ENCODE data around the gene ADAMTS13. TPM values are rescaled to one million over a fixed set of nuclear protein-coding genes. Genes with fewer than 3 reads are reported as not detected.

The ADAMTS13 gene
- total RNA-seq, 1 donor from 2014 or later: 2.4 TPM

DNA sequence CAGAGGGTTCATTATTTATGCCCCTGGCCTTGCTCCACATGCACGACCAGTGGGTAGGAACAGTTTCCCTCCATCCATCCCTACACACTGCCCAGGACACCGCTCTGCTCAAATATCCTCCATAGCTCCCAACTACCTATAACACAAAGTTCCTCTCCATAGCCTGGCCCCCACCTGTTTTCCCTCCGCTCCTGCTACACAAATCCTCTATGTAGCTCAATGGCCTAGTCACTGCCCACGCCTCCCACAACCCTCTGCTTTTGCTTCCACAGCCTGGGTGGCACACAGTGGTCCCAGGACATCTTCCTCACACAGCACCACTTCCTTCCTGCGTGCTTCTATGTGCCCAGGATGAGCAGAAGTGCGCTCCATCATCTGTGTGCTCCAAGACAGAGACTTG, 24.8 kb upstream of the ADAMTS13 start:
- H3K9ac ChIP-seq: no peak overlapping the region
- no peaks in the 10 kb centered on the region for H3K36me3 Mint-ChIP-seq
- H3K79me2 ChIP-seq (ENCODE audit: low read depth): no peaks in the 10 kb centered on the region
- no peak overlapping the region for H2AFZ ChIP-seq (replicated peaks)
- H3K9me3 Mint-ChIP-seq: no peaks in the 10 kb centered on the region
- H3K27me3 Mint-ChIP-seq (ENCODE audit: insufficient read depth, low read depth): peaks cover 6% of the 10 kb centered on the region
- no peaks in the 10 kb centered on the region for H3F3A ChIP-seq (ENCODE audit: low read depth)
- H3K27ac Mint-ChIP-seq: no peak overlapping the region
- H3K4me3 ChIP-seq: no peak overlapping the region
- H4K20me1 ChIP-seq (ENCODE audit: low read depth): no peaks in the 10 kb centered on the region
- H3K27ac ChIP-seq: no peak overlapping the region
- no peak for DNase-seq (ENCODE audit: low spot score)
- H3K4me2 ChIP-seq: no peak overlapping the region
- TF ChIP-seq EZH2phosphoT487 (IDR thresholded peaks at IDR 0.05): no peak
- TF ChIP-seq, protein P1, sequence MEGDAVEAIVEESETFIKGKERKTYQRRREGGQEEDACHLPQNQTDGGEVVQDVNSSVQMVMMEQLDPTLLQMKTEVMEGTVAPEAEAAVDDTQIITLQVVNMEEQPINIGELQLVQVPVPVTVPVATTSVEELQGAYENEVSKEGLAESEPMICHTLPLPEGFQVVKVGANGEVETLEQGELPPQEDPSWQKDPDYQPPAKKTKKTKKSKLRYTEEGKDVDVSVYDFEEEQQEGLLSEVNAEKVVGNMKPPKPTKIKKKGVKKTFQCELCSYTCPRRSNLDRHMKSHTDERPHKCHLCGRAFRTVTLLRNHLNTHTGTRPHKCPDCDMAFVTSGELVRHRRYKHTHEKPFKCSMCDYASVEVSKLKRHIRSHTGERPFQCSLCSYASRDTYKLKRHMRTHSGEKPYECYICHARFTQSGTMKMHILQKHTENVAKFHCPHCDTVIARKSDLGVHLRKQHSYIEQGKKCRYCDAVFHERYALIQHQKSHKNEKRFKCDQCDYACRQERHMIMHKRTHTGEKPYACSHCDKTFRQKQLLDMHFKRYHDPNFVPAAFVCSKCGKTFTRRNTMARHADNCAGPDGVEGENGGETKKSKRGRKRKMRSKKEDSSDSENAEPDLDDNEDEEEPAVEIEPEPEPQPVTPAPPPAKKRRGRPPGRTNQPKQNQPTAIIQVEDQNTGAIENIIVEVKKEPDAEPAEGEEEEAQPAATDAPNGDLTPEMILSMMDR (IDR thresholded peaks at IDR 0.05): no peak
- no peak for TF ChIP-seq EZH2 (IDR thresholded peaks at IDR 0.05)
- H3K4me1 Mint-ChIP-seq: peaks cover 8% of the 10 kb centered on the region
- H3K36me3 ChIP-seq: no peaks in the 10 kb centered on the region
- H3K4me3 Mint-ChIP-seq: no peak overlapping the region
- peaks cover 9% of the 10 kb centered on the region for H3K27me3 ChIP-seq
- H3K4me1 ChIP-seq: no peaks in the 10 kb centered on the region
- no peaks in the 10 kb centered on the region for H3K9me3 ChIP-seq (ENCODE audit: low read depth)

- H3K27ac ChIP-seq: no peak overlapping the region
- no peak overlapping the region for H3K27ac Mint-ChIP-seq
- TF ChIP-seq EZH2phosphoT487 (IDR thresholded peaks at IDR 0.05): no peak
- TF ChIP-seq, protein P1 (IDR thresholded peaks at IDR 0.05): no peak
- no peak for TF ChIP-seq EZH2 (IDR thresholded peaks at IDR 0.05)
Observed at GRCh38 chr9:133397895-133398294, 24.3 kb upstream of the ADAMTS13 start.

GRCh38 chr9:133400292-133400691, 21.9 kb upstream of the ADAMTS13 start:
- peaks cover 7% of the 10 kb centered on the region for H3K4me1 Mint-ChIP-seq
- peaks cover under 1% of the 10 kb centered on the region for H3K36me3 Mint-ChIP-seq
- Histone ChIP-seq H2AFZ (replicated peaks) (no peak overlapping the region), H3K27me3 (no peaks in the 10 kb centered on the region), H3K9ac (no peak overlapping the region), H3K36me3 (no peaks in the 10 kb centered on the region), H3K4me2 (no peak overlapping the region), H4K20me1 (ENCODE audit: low read depth) (no peaks in the 10 kb centered on the region), H3F3A (ENCODE audit: low read depth) (no peaks in the 10 kb centered on the region), H3K27ac (no peak overlapping the region), H3K4me3 (no peak overlapping the region), H3K79me2 (ENCODE audit: low read depth) (no peaks in the 10 kb centered on the region), H3K4me1 (no peaks in the 10 kb centered on the region), H3K9me3 (ENCODE audit: low read depth) (no peaks in the 10 kb centered on the region)
- no peak overlapping the region for H3K27ac Mint-ChIP-seq
- TF ChIP-seq, protein P1 (IDR thresholded peaks at IDR 0.05): no peak
- no peak for TF ChIP-seq EZH2 (IDR thresholded peaks at IDR 0.05)
- no peak for TF ChIP-seq EZH2phosphoT487 (IDR thresholded peaks at IDR 0.05)
- H3K27me3 Mint-ChIP-seq (ENCODE audit: insufficient read depth, low read depth): peaks cover 5% of the 10 kb centered on the region
- no peak overlapping the region for H3K4me3 Mint-ChIP-seq
- DNase-seq (ENCODE audit: low spot score): no peak
- H3K9me3 Mint-ChIP-seq: no peaks in the 10 kb centered on the region

More at GRCh38 chr9:133397895-133398294, 24.3 kb upstream of the ADAMTS13 start:
- Histone ChIP-seq H3K9me3 (ENCODE audit: low read depth) (no peaks in the 10 kb centered on the region), H3K36me3 (no peaks in the 10 kb centered on the region), H3K4me3 (no peak overlapping the region), H3K27me3 (peaks cover 9% of the 10 kb centered on the region), H3K79me2 (ENCODE audit: low read depth) (no peaks in the 10 kb centered on the region), H3F3A (ENCODE audit: low read depth) (no peaks in the 10 kb centered on the region), H4K20me1 (ENCODE audit: low read depth) (no peaks in the 10 kb centered on the region), H3K9ac (no peak overlapping the region), H3K4me2 (no peak overlapping the region), H3K4me1 (no peaks in the 10 kb centered on the region), H2AFZ (replicated peaks) (no peak overlapping the region)
- Mint-ChIP-seq H3K4me3 (no peak overlapping the region), H3K36me3 (no peaks in the 10 kb centered on the region), H3K27me3 (ENCODE audit: insufficient read depth, low read depth) (peaks cover 6% of the 10 kb centered on the region), H3K4me1 (peaks cover 8% of the 10 kb centered on the region), H3K9me3 (no peaks in the 10 kb centered on the region)
- DNase-seq (ENCODE audit: low spot score): no peak
